HG03045 (cell line): ENCODE data around the gene FAM163A.
"Not testable (repeated sequence)": the region's sequence is repeated elsewhere in the genome, so short reads cannot be mapped to it uniquely, and the experiment has no call there.

Source experiments
- ATAC-seq: cut with Tn5 transposase; IDR thresholded peaks from one replicate; pipeline ENCODE4 v1.9.1; 2021; ENCODE audit warnings: mild to moderate bottlenecking, moderate library complexity; ENCODE audit not compliant: unreplicated experiment

Gene FAM163A

GRCh38 chr1:179786815-179787685, 44.0 kb downstream of the FAM163A start:
- ATAC-seq: no peak

DNA sequence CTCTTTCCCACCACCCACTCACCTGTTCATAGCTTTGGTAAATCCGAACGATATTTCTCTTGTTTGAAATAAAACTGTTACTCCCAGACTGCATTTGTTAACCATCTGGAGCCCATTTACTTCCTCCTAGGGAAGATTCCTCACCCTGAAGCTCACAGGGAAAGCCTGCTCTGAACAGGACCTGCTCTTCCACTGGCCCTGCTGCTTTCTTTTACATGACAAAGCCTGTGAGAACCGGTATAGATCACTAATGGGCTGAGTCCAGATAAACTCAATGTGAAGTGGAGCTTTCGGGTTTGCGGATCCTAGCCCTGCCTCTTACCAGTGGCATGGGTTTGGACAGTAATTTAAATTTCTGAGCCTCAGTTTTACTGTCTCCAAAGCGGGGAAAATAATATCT, 45.2 kb downstream of the FAM163A start:
- no peak for ATAC-seq

DNA sequence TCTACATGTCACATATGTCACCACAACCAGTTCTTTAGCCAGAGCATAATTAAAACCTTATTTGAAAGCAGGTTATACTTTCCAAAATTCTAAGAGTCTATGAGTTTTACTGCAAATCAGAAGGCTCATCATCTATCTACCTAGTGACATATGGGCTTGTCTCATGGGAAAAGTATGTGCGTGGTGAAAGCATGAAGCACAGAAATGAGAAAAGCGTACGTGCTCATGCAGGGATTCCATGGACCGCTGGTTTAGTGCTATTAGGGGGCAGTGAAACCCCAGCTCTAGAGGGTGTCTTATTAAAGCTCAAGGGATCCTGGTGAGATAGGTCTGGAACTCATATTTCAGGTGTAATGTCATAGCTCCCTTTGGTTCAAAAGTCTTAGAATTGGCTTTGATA, 50.2 kb downstream of the FAM163A start:
- no peak for ATAC-seq

DNA sequence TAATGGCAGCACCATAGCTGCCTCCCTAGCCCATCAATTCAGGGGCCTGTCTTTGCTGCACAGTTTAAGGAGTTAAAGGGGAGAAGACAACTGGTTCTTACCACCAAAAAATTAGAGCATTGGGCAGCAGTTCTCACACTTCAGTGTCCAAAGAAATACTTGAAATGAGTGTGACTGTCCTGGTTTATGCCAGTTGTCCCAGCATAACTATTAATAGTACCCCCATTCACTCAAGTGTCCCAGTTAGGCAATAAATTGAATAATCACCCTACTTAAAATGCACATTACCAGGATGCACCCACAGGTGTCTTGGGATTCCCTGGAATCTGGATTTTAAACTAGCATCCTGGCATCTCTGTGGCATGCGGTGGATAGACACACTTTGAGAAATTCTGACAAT, 51.1 kb downstream of the FAM163A start:
- no peak for ATAC-seq

- ATAC-seq: no peak
Measured at GRCh38 chr1:179794669-179795068, 51.6 kb downstream of the FAM163A start.

DNA sequence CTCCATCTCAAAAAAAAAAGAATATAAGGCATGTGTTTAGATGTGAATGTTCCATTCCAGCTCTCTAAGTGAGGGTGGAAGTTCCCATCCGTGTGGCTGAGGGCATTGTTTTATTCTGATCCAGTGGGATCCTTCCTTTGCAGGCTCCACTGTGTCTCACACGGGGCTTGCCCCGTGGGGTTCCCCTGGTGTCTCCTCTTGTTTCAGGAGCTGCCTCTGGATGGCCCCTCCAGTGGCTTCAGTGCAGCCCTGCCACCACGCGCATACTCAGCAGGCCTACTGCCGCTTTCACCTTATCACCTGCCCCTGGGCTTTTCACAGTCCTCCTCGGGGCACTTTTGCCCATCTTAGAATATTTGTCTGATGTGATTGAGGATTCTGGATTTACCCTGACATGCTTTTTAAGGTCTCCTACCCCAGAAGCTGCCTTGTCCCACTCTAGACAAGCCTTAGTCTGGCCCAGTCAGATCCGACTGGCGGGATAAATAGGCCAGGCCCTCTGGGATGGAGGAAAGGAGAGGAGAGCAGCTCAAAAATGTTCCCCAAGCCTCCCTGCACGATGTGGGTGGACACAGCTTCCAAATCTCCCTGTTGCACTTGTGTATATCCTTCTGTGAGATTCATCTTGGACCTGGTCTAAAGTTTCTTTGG, 55.2 kb downstream of the FAM163A start:
- ATAC-seq: no peak

- ATAC-seq: no peak
Measured at GRCh38 chr1:179798864-179799516, 55.9 kb downstream of the FAM163A start.

- ATAC-seq: no peak
Measured at GRCh38 chr1:179800481-179800880, 57.4 kb downstream of the FAM163A start.

DNA sequence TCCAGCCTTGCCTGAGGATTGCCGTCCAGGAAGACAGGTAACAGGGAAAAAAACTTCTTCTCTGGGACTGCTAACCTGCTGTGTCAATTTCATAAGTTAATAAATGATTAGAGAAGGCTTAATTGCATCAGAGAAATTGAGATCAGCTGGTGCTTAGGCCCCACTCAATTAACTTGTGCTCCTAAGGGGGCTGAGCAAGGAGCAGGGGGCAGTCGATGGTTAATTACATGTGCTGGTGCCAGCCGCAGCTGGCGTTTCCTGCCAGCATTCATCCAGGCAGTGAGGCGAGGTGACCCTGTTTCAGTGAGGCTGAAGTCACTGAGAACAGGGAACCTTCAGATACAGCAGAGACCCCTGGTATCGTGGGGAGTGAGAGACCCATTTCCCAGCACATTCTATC, 60.0 kb downstream of the FAM163A start:
- ATAC-seq: no peak

GRCh38 chr1:179803918-179804317, 60.8 kb downstream of the FAM163A start:
- ATAC-seq: no peak

DNA sequence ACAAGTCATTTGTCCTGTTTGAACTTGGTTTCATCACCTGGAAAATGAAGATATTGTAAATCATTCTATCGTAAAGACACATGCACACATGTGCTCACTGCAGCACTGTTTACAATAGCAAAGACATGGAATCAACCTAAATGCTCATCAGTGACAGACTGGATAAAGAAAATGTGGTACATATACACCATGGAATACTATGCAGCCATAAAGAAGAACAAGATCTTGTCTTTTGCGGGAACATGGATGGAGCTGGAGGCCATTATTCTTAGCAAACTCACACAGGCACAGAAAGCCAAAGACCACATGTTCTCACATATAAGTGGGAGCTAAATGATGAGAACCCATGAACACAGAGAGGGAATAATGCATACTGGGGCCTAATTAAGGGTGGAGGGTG, 61.3 kb downstream of the FAM163A start:
- not testable (repeated sequence) for ATAC-seq

GRCh38 chr1:179805291-179806195, 62.5 kb downstream of the FAM163A start:
- ATAC-seq: no peak

DNA sequence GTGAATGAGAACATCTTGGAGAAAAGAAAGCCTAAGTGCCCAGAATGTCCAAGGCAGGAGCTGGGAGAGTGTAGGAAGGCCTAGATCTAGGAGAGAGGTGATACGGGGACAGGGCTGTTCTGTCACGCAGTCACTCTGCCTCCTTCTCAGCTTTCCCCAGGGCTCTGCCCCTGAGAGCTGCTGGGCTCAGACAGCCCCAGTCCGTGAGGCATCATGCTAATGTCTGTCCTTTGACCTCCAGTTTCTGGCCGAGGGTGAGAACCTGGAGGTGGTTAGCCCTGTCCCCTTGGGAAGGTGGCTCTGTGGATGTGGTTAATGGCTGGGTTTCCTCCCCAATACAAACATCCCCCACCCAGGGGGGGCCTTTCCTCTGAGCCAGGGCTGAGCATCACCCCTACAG, 63.2 kb downstream of the FAM163A start:
- ATAC-seq: no peak

DNA sequence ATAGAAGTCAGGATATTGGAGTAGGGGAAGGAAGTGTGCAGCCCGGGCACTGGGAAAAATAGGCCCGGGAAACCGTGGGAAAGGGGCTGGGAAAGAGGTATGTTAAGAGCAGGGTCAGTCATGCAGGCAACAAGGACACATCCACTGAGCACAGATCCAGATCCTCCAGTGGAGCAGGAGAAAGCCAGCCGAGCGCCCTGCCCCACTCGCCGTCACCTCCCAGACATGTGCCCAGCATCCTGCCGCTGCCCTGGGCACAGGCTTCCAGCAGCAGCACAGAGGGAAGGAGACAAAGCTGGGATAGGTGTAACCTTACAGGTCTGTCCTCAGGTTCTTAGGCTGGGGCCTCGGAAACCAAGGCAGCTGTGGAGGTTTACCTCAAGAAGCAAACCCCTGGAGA, 64.2 kb downstream of the FAM163A start:
- ATAC-seq: no peak

DNA sequence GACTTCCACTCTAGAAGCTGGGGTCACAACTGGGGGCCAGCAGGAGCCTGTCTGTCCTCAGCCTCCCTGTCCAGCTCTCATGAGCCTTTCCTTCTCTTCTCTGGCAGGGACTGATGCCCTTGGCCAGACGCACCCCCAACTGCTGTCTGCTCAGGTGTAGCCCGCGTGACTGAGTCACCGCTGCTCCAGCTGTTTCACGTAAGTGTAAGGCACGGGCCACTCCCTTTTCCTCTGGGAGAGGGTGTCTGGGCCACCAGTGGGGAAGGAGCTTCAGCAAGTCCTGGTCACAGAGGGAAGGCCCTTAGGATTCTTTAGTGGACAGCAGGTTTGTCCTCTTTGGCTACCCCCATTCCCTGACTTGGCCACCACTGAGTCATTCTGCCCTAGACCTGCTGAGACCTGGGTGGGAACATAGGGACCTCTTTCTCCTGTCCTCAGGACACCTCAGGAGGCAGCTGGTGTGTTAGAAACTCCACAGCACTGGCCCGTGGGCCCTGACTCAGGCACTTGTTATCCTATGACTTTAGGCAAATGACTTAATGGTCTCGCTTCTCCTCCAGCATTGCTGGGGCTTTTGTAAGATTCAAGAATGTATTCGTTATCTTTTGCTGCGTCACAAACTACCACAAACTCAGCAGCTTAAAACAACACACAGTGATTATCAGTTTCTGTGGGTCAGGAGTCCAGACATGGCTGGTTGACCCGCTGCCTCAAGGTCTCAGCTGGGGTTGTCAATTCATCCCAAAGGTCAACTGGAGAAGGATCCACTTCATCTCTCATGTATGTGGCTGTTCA, 64.8 kb downstream of the FAM163A start:
- no peak for ATAC-seq

GRCh38 chr1:179808503-179808902, 65.4 kb downstream of the FAM163A start:
- ATAC-seq: no peak

DNA sequence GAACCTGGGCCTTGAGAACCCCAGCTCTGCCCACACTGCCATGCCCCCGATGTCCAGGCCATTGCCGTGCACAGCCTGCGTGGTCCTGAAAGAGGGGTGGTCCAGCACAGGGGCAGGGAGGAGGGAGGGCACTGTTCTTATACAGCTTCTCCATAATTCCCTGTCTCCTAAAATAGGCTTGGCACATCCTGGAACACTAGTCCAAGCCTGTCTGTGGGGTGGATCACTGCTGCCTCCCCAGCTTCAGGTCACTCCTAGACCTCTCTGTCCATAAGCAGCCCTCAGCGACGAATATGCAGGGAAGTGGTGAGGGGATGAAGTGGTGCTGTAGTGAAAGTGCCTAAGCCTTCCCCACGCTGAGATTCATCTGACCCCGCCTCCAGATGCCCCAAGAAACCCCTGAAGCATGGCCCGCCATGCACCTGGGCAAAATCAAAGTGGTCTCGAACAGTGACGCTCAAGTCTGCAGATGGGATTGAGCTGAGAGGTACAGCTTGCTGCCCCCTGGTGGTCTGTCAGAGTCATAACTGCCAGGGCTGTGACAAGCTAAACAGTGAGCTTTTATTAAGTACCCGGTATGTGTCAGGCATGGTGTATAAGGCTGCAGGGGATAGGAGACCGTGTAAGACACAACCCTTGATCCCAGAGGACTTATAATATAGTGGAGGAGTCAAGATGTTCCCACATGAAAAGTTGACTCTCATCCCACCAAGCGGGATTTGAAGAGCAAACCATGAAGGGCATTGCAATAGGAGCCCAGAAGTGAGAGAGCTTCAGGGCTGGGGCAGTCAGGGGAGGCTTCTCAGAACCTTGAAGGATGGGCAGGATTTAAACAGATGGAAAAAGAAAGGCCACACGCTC, 66.6 kb downstream of the FAM163A start:
- peak; percentile 56 for ATAC-seq

DNA sequence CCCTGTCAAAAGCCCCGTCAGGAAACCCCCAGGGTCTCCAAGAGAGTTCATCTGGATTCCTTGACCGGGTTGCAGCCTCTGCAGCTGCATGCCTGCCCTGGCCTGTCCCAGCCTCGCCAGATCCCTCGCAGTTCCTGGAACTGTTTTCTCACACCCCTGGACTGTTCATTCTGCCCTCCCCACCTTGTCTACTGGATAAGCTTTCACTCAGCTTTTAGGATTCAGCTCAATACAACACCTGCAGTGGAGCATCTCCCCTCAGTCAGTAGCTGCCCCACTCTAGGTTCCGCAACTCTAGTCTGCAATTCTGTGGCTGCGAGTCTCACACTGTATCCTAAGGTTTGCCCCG, 67.2 kb downstream of the FAM163A start:
- ATAC-seq: no peak
